Endothelial cell (in vitro differentiated cells): ENCODE results near the gene MACROD2. TPM values are rescaled to one million over a fixed set of nuclear protein-coding genes. Genes with fewer than 3 reads are reported as not detected.

Experiments
- DNase-seq: peaks from one replicate; pipeline ENCODE4 v3.0.0; 2021; ENCODE audit warnings: low spot score
- H3K27ac Mint-ChIP-seq: one replicate; pipeline ENCODE4 v1.8.0; 2021; ENCODE audit warnings: mixed read lengths, inconsistent platforms; ENCODE audit not compliant: unreplicated experiment
- H3K27me3 Mint-ChIP-seq: one replicate; pipeline ENCODE4 v1.8.0; 2021; ENCODE audit warnings: mild to moderate bottlenecking, moderate library complexity, mixed read lengths, inconsistent platforms; ENCODE audit not compliant: unreplicated experiment
- H3K36me3 Mint-ChIP-seq: one replicate; pipeline ENCODE4 v1.8.0; 2021; ENCODE audit warnings: mild to moderate bottlenecking, low read depth, mixed read lengths, inconsistent platforms; ENCODE audit not compliant: unreplicated experiment
- H3K4me1 Mint-ChIP-seq: one replicate; pipeline ENCODE4 v1.8.0; 2021; ENCODE audit warnings: mild to moderate bottlenecking, mixed read lengths, inconsistent platforms; ENCODE audit not compliant: unreplicated experiment
- H3K4me3 Mint-ChIP-seq: one replicate; pipeline ENCODE4 v1.8.0; 2021; ENCODE audit warnings: mild to moderate bottlenecking, mixed read lengths, inconsistent platforms; ENCODE audit not compliant: unreplicated experiment
- H3K9me3 Mint-ChIP-seq: one replicate; pipeline ENCODE4 v1.8.0; 2021; ENCODE audit warnings: mixed read lengths, inconsistent platforms; ENCODE audit not compliant: unreplicated experiment
- CTCF ChIP-seq: fragments of 200-600 bp; sonication (generic); IDR thresholded peaks from one replicate; pipeline ENCODE4 v1.5.0; 2021; ENCODE audit warnings: antibody characterized with exemption; ENCODE audit not compliant: unreplicated experiment
- total RNA-seq: library from RNA; stranded (reverse); fragmentation: NEBNext Ultra II Directional; extraction: Animal tissue kit (Norgen Biotek cat#: 25700); gene quantifications from one replicate; pipeline ENCODE4 v1.2.1, GENCODE V29; 2021; ENCODE audit not compliant: unreplicated experiment

Gene MACROD2
- total RNA-seq, 1 donor from 2014 or later: 6.4 TPM

GRCh38 chr20:14706555-14706954 lies 711.2 kb downstream of the MACROD2 start:
- no peak for TF ChIP-seq CTCF

GRCh38 chr20:14707026-14707680 lies 711.8 kb downstream of the MACROD2 start:
- Mint-ChIP-seq H3K4me3 (no peak overlapping the region), H3K4me1 (peaks cover 33% of the 10 kb centered on the region), H3K27ac (no peak overlapping the region), H3K36me3 (no peaks in the 10 kb centered on the region), H3K9me3 (no peaks in the 10 kb centered on the region), H3K27me3 (no peaks in the 10 kb centered on the region)
- no peak for TF ChIP-seq CTCF
- DNase-seq: no peak

More at GRCh38 chr20:14706555-14706954, 711.2 kb downstream of the MACROD2 start:
- Mint-ChIP-seq H3K27me3 (no peaks in the 10 kb centered on the region), H3K9me3 (no peaks in the 10 kb centered on the region), H3K4me1 (peaks cover 30% of the 10 kb centered on the region), H3K4me3 (no peak overlapping the region), H3K27ac (no peak overlapping the region), H3K36me3 (no peaks in the 10 kb centered on the region)
- no peak for DNase-seq

GRCh38 chr20:14707865-14708596 lies 712.7 kb downstream of the MACROD2 start:
- Mint-ChIP-seq H3K9me3 (no peaks in the 10 kb centered on the region), H3K36me3 (no peaks in the 10 kb centered on the region), H3K27ac (peak overlapping the region; percentile 7), H3K27me3 (no peaks in the 10 kb centered on the region), H3K4me3 (no peak overlapping the region), H3K4me1 (peaks cover 39% of the 10 kb centered on the region)
- TF ChIP-seq CTCF: no peak
- no peak for DNase-seq

- no peak overlapping the region for H3K27ac Mint-ChIP-seq
- H3K4me1 Mint-ChIP-seq: peaks cover 43% of the 10 kb centered on the region
- no peak for DNase-seq
- no peaks in the 10 kb centered on the region for H3K36me3 Mint-ChIP-seq
- TF ChIP-seq CTCF: no peak
- no peak overlapping the region for H3K4me3 Mint-ChIP-seq
- no peaks in the 10 kb centered on the region for H3K9me3 Mint-ChIP-seq
- H3K27me3 Mint-ChIP-seq: no peaks in the 10 kb centered on the region
Observed at GRCh38 chr20:14709439-14709838, 714.1 kb downstream of the MACROD2 start.

GRCh38 chr20:14710951-14711350 lies 715.6 kb downstream of the MACROD2 start:
- H3K4me3 Mint-ChIP-seq: no peak overlapping the region
- peaks cover 41% of the 10 kb centered on the region for H3K4me1 Mint-ChIP-seq
- H3K27ac Mint-ChIP-seq: no peak overlapping the region

More at GRCh38 chr20:14710951-14711350, 715.6 kb downstream of the MACROD2 start:
- DNase-seq: no peak
- no peaks in the 10 kb centered on the region for H3K36me3 Mint-ChIP-seq
- no peaks in the 10 kb centered on the region for H3K9me3 Mint-ChIP-seq
- no peaks in the 10 kb centered on the region for H3K27me3 Mint-ChIP-seq
- no peak for TF ChIP-seq CTCF
